K562 (cell line): ENCODE data around the gene GLIPR1. TPM values are rescaled to one million over a fixed set of nuclear protein-coding genes. Genes with fewer than 3 reads are reported as not detected.

Experiments used
- ATAC-seq: fragments of 200-7000 bp; cut with Tn5 transposase; 3 replicates; pipeline ENCODE4 v1.9.1; 2020; ENCODE audit warnings: moderate library complexity
- BruUV-seq: library from RNA; stranded (reverse); fragments of 400-500 nt; replicated peaks from 2 replicates; lab custom pipeline; 2021; lab: Mats Ljungman, UMichigan
- CTCF ChIA-PET: fragments of 300-600 bp; formaldehyde crosslinking; extraction: SDS; loops from one replicate; lab custom pipeline; 2021; ENCODE audit warnings: low intra/inter-chr PET ratio; lab: Yijun Ruan, JAX
- POLR2A ChIA-PET: fragments of 300-600, 350-650 bp; sonication (Branson Sonifier 250); formaldehyde crosslinking; extraction: SDS; loops from one replicate; lab custom pipeline; 2021; ENCODE audit warnings: antibody characterized with exemption, inconsistent platforms; lab: Yijun Ruan, JAX
- DNase-seq, 4 experiments: peaks; one replicate each; pipeline versions ENCODE4 v3.0.0 to v3.0.0-alpha.2; 2011 to 2018; ENCODE audit warnings: low spot score in 3 of 4, mixed read lengths in 3 of 4; ENCODE audit errors: extremely low read depth in 1 of 4
- FAIRE-seq: peaks from 2 replicates; lab custom pipeline; 2011; peaks lifted over from hg19 to GRCh38; lab: Jason Lieb, UNC
- H2AFZ ChIP-seq: 2 replicates; pipeline ENCODE4 v1.6.0; 2011; ENCODE audit warnings: low read depth, low read length, control low read depth, inconsistent platforms
- H3K27ac ChIP-seq: fragments of 200-600 bp; 3 replicates; pipeline ENCODE4 v1.8.0; 2011; ENCODE audit warnings: low read depth, mild to moderate bottlenecking, control low read depth, inconsistent platforms, low read length, moderate library complexity, mixed read lengths; ENCODE audit errors: extremely low read depth
- H3K27me3 ChIP-seq, 2 experiments: fragments of 300-600 bp in 1 of 2; 2 replicates in 1 of 2; 3 replicates in 1 of 2; pipeline versions ENCODE4 v1.6.0 to v1.8.0; 2011; ENCODE audit warnings: inconsistent platforms in 2 of 2, low read length in 2 of 2, mild to moderate bottlenecking in 1 of 2, mixed read lengths in 1 of 2, moderate library complexity in 1 of 2; ENCODE audit not compliant: control insufficient read depth in 2 of 2, insufficient read depth in 2 of 2
- H3K36me3 ChIP-seq: fragments of 300-600 bp; 3 replicates; pipeline ENCODE4 v1.8.0; 2011; ENCODE audit warnings: mild to moderate bottlenecking, low read length, inconsistent platforms; ENCODE audit not compliant: control insufficient read depth, insufficient read depth
- H3K4me1 ChIP-seq, 2 experiments: fragments of 200-600 bp in 1 of 2; replicated peaks in 1 of 2; 2 replicates in 1 of 2; 3 replicates in 1 of 2; pipeline versions ENCODE4 v1.5.1 to v1.8.0; 2011; ENCODE audit warnings: inconsistent platforms in 2 of 2, low read length in 2 of 2, mild to moderate bottlenecking in 1 of 2, mixed read lengths in 1 of 2, moderate library complexity in 1 of 2; ENCODE audit not compliant: control insufficient read depth in 2 of 2, insufficient read depth in 2 of 2
- H3K4me2 ChIP-seq: 2 replicates; pipeline ENCODE4 v1.6.1; 2011; ENCODE audit warnings: low read length, control low read depth, inconsistent platforms, mixed read lengths; ENCODE audit not compliant: insufficient read depth
- H3K4me3 ChIP-seq: fragments of 200-600 bp; sonication (generic), shearing (Covaris generic); 2 replicates; pipeline ENCODE4 v1.5.1; 2016; ENCODE audit warnings: control low read depth, inconsistent platforms
- H3K79me2 ChIP-seq: fragments of 200-600 bp; 3 replicates; pipeline ENCODE4 v1.8.0; 2011; ENCODE audit warnings: low read length, inconsistent platforms; ENCODE audit not compliant: control insufficient read depth, insufficient read depth
- H3K9ac ChIP-seq, 2 experiments: 2 replicates each; pipeline versions ENCODE4 v1.6.0 to v1.6.1; 2011; ENCODE audit warnings: low read depth in 2 of 2, low read length in 2 of 2, control low read depth in 1 of 2, inconsistent platforms in 1 of 2, mild to moderate bottlenecking in 1 of 2, mixed read lengths in 1 of 2; ENCODE audit not compliant: insufficient read depth in 1 of 2
- H3K9me1 ChIP-seq: one replicate; pipeline ENCODE4 v1.6.0; 2011; ENCODE audit warnings: inconsistent platforms, mild to moderate bottlenecking, low read length, moderate library complexity; ENCODE audit not compliant: control insufficient read depth, insufficient read depth
- H3K9me3 ChIP-seq: replicated peaks from 2 replicates; pipeline ENCODE4 v1.5.1; 2011; ENCODE audit warnings: low read depth, low read length, inconsistent platforms; ENCODE audit not compliant: control insufficient read depth, insufficient read depth
- H4K20me1 ChIP-seq: replicated peaks from 2 replicates; pipeline ENCODE4 v1.6.1; 2011; ENCODE audit warnings: low read length, inconsistent platforms, mixed read lengths; ENCODE audit not compliant: control insufficient read depth, insufficient read depth
- ATF2 ChIP-seq: sonication (generic); formaldehyde crosslinking; IDR thresholded peaks from 2 replicates; pipeline ENCODE4 v1.8.1; 2022; ENCODE audit warnings: missing genetic modification reagents
- CTBP1 ChIP-seq: fragments of 450-650 bp; IDR thresholded peaks from 2 replicates; pipeline ENCODE4 v1.6.1; 2016; ENCODE audit warnings: borderline replicate concordance
- ILF3 ChIP-seq: fragments of 450-650 bp; IDR thresholded peaks from 2 replicates; pipeline ENCODE4 v1.6.1; 2018; ENCODE audit warnings: antibody characterized with exemption, mild to moderate bottlenecking, moderate library complexity, borderline replicate concordance
- MCM5 ChIP-seq: fragments of 450-650 bp; IDR thresholded peaks from 2 replicates; pipeline ENCODE4 v1.6.1; 2016; ENCODE audit warnings: low read depth
- MEF2D ChIP-seq: conservative IDR thresholded peaks from 2 replicates; pipeline ENCODE4 v1.6.1; 2016; ENCODE audit warnings: low read depth, missing genetic modification characterization, missing compliant biosample characterization
- MGA ChIP-seq: fragments of 450-650 bp; IDR thresholded peaks from 2 replicates; pipeline ENCODE4 v1.6.1; 2016; ENCODE audit warnings: mild to moderate bottlenecking, moderate library complexity
- NR4A1 ChIP-seq, 2 experiments: fragments of 250-450 bp in 1 of 2; fragments of 450-650 bp in 1 of 2; sonication (Bioruptor Pico) in 1 of 2; IDR thresholded peaks; 2 replicates each; pipeline versions ENCODE4 v1.4.0 to v1.6.1; 2016 to 2020; ENCODE audit warnings: mild to moderate bottlenecking in 2 of 2, missing compliant biosample characterization in 1 of 2, missing genetic modification characterization in 1 of 2, moderate library complexity in 1 of 2
- OTX1 ChIP-seq: fragments of 450-650 bp; formaldehyde crosslinking; IDR thresholded peaks from 2 replicates; pipeline ENCODE4 v1.4.0; 2022; ENCODE audit warnings: mild to moderate bottlenecking
- ZNF780A ChIP-seq: fragments of 250-450 bp; sonication (Bioruptor Pico); IDR thresholded peaks from 2 replicates; pipeline ENCODE4 v1.5.0; 2021; ENCODE audit warnings: mild to moderate bottlenecking
- ZSCAN29 ChIP-seq: fragments of 450-650 bp; IDR thresholded peaks from 2 replicates; pipeline ENCODE4 v1.6.1; 2017
- WGBS: fragments of 100-300 bp; shearing (Covaris generic); methylation state at CpG from one replicate; pipeline ENCODE4 v1.1.6; 2016; ENCODE audit warnings: low coverage, mixed read lengths; ENCODE audit not compliant: insufficient coverage; ENCODE audit errors: missing lambda C conversion rate; 5-methylcytosine and 5-hydroxymethylcytosine counted together
- in situ Hi-C: fragments of 300-500 bp; cut with MboI; formaldehyde crosslinking; loops from 4 replicates; pipeline ENCODE4 v1.15.0; 2018; ENCODE audit warnings: inconsistent platforms, mixed read lengths
- intact Hi-C: fragments of 100-400 bp; cut with micrococcal nuclease; formaldehyde crosslinking; loops from 2 replicates; pipeline ENCODE4 v1.14.2; 2022
- polyA plus RNA-seq, 8 experiments: library from polyadenylated mRNA; depleted of rRNA in 4 of 8; stranded (reverse) in 5 of 8; unstranded in 3 of 8; fragments of >200 nt; fragmentation: Nextera tagmentation in 2 of 8; fragmentation: Illumina TruSeq in 1 of 8; extraction: Ambion mirVana in 2 of 8; extraction: Trizol in 1 of 8; gene quantifications; 2 replicates each; pipeline versions ENCODE4 v1.2.1 to v1.2.3, GENCODE V29; 2011 to 2014; ENCODE audit warnings: inconsistent platforms in 1 of 8, missing spikeins in 1 of 8
- total RNA-seq, 7 experiments: library from RNA; depleted of rRNA in 6 of 7; stranded (reverse); fragments of >200 nt in 6 of 7; fragmentation: Illumina TruSeq in 2 of 7; extraction: Trizol in 2 of 7; gene quantifications; 2 replicates each; pipeline versions ENCODE4 v1.2.1 to v1.2.3, GENCODE V29; 2011 to 2021; ENCODE audit warnings: low replicate concordance in 1 of 7

Gene GLIPR1
- total and polyA plus RNA-seq, 9 of the 15 experiments (the other 6 are each of a cell fraction or from before 2014, with no cell fraction given) = 0.26 to 2.1 (median 1.2) TPM

GRCh38 chr12:75452675-75453330 is 27.8 kb upstream of the GLIPR1 start:
- no peak overlapping the region for H3K4me2 ChIP-seq
- POLR2A ChIA-PET = no interaction called here
- H3K36me3 ChIP-seq = no peaks in the 10 kb centered on the region
- intact Hi-C loops (no loop called here), in situ Hi-C loops (no loop called here)
- no TSS peak for BruUV-seq
- DNase-seq (no peak), ATAC-seq (no peak), FAIRE-seq (no peak)
- no peaks in the 10 kb centered on the region for H3K27me3 ChIP-seq
- no peak overlapping the region for H2AFZ ChIP-seq
- H3K79me2 ChIP-seq = no peaks in the 10 kb centered on the region
- no peak overlapping the region for H3K4me3 ChIP-seq
- H3K4me1 ChIP-seq = no peaks in the 10 kb centered on the region
- CTCF ChIA-PET = no interaction called here
- H3K9me3 ChIP-seq = no peaks in the 10 kb centered on the region
- H3K9ac ChIP-seq = no peak overlapping the region
- H3K9me1 ChIP-seq = no peaks in the 10 kb centered on the region
- H4K20me1 ChIP-seq = no peaks in the 10 kb centered on the region
- no peak overlapping the region for H3K27ac ChIP-seq
- WGBS = 0% methylated on average over 2 of the region's 3 CpGs
- no peak for TF ChIP-seq MEF2D (tag)
- TF ChIP-seq ZNF780A = no peak
- TF ChIP-seq OTX1 (CRISPR knock-in tag) = no peak
- TF ChIP-seq NR4A1 (CRISPR knock-in tag; IDR thresholded peaks at IDR 0.05) = no peak
- TF ChIP-seq NR4A1 (tag; IDR thresholded peaks at IDR 0.05) = no peak
- TF ChIP-seq ZSCAN29 = no peak
- no peak for TF ChIP-seq ATF2 (CRISPR knock-in tag)
- no peak for TF ChIP-seq CTBP1
- TF ChIP-seq ILF3 = no peak
- TF ChIP-seq MCM5 = no peak
- no peak for TF ChIP-seq MGA
